Posterior cingulate gyrus (tissue), 11 donors: ENCODE results near the gene LHFPL2.
"Not testable (repeated sequence)": the region's sequence is repeated elsewhere in the genome, so short reads cannot be mapped to it uniquely, and the experiment has no call there.

Experiments
- DNase-seq, 10 donors: peaks; one replicate each; pipeline versions ENCODE4 v3.0.0 to v3.0.0-alpha.2; 2020 to 2021; ENCODE audit warnings: mixed read lengths in 3 of 10
- intact Hi-C: fragments of 100-400 bp; cut with DNase I; formaldehyde crosslinking; loops from one replicate; pipeline ENCODE4 v1.15.1; 2023

The LHFPL2 gene

GRCh38 chr5:78626009-78626571 is 22.5 kb downstream of the LHFPL2 start:
- intact Hi-C loops: no loop called here
- no peak for DNase-seq

GRCh38 chr5:78624992-78625391 is 23.6 kb downstream of the LHFPL2 start:
- DNase-seq: no peak
- intact Hi-C loops: no loop called here

- intact Hi-C loops: no loop called here
- no peak for DNase-seq
These were observed 24.5 kb downstream of the LHFPL2 start for GRCh38 chr5:78624011-78624541.

GRCh38 chr5:78622302-78622971 is 26.1 kb downstream of the LHFPL2 start:
- intact Hi-C loops: no loop called here
- DNase-seq: no peak

GRCh38 chr5:78621291-78621738 is 27.3 kb downstream of the LHFPL2 start:
- intact Hi-C loops: no loop called here
- DNase-seq: no peak

- DNase-seq, intact Hi-C loops: not testable (repeated sequence)
These were observed 28.5 kb downstream of the LHFPL2 start for GRCh38 chr5:78620119-78620518.

- intact Hi-C loops: no loop called here
- DNase-seq: no peak
These were observed 30.3 kb downstream of the LHFPL2 start for GRCh38 chr5:78618303-78618702.

GRCh38 chr5:78615697-78616096 is 32.9 kb downstream of the LHFPL2 start:
- no peak for DNase-seq
- intact Hi-C loops: no loop called here

GRCh38 chr5:78614816-78615215 is 33.8 kb downstream of the LHFPL2 start:
- DNase-seq: no peak
- intact Hi-C loops: no loop called here

GRCh38 chr5:78613756-78614155 is 34.8 kb downstream of the LHFPL2 start:
- intact Hi-C loops: no loop called here
- DNase-seq: no peak

GRCh38 chr5:78613151-78613533 is 35.4 kb downstream of the LHFPL2 start:
- no peak for DNase-seq
- intact Hi-C loops: no loop called here

- peak in 1 of 10 donors; percentile 16 for DNase-seq
- intact Hi-C loops: no loop called here
These were observed 36.1 kb downstream of the LHFPL2 start for GRCh38 chr5:78612227-78613150.

- intact Hi-C loops: no loop called here
- DNase-seq: no peak
These were observed 37.4 kb downstream of the LHFPL2 start for GRCh38 chr5:78611126-78611605.

GRCh38 chr5:78610636-78611035 is 37.9 kb downstream of the LHFPL2 start:
- intact Hi-C loops: no loop called here
- no peak for DNase-seq

- intact Hi-C loops: no loop called here
These were observed 38.4 kb downstream of the LHFPL2 start for GRCh38 chr5:78610163-78610583.

GRCh38 chr5:78607864-78608263 is 40.7 kb downstream of the LHFPL2 start:
- intact Hi-C loops: no loop called here
- no peak for DNase-seq

More at GRCh38 chr5:78610163-78610583, 38.4 kb downstream of the LHFPL2 start:
- no peak for DNase-seq

GRCh38 chr5:78606241-78606640 is 42.3 kb downstream of the LHFPL2 start:
- intact Hi-C loops: no loop called here
- no peak for DNase-seq

GRCh38 chr5:78605611-78606010 is 43.0 kb downstream of the LHFPL2 start:
- intact Hi-C loops: no loop called here
- DNase-seq: no peak

GRCh38 chr5:78604689-78605285 is 43.8 kb downstream of the LHFPL2 start:
- intact Hi-C loops: no loop called here
- no peak for DNase-seq

GRCh38 chr5:78603636-78604175 is 44.9 kb downstream of the LHFPL2 start:
- intact Hi-C loops: no loop called here
- DNase-seq: no peak
